NT2/D1 (cell line): ENCODE data around the gene PCDHB14.

Source experiments
- YY1 ChIP-seq: IDR thresholded peaks from 2 replicates; pipeline ENCODE4 v1.6.1; 2011; ENCODE audit not compliant: insufficient read length, insufficient read depth
- ZNF274 ChIP-seq: IDR thresholded peaks from 2 replicates; pipeline ENCODE4 v1.6.1; 2011; ENCODE audit warnings: mild to moderate bottlenecking, low read depth, low read length

DNA sequence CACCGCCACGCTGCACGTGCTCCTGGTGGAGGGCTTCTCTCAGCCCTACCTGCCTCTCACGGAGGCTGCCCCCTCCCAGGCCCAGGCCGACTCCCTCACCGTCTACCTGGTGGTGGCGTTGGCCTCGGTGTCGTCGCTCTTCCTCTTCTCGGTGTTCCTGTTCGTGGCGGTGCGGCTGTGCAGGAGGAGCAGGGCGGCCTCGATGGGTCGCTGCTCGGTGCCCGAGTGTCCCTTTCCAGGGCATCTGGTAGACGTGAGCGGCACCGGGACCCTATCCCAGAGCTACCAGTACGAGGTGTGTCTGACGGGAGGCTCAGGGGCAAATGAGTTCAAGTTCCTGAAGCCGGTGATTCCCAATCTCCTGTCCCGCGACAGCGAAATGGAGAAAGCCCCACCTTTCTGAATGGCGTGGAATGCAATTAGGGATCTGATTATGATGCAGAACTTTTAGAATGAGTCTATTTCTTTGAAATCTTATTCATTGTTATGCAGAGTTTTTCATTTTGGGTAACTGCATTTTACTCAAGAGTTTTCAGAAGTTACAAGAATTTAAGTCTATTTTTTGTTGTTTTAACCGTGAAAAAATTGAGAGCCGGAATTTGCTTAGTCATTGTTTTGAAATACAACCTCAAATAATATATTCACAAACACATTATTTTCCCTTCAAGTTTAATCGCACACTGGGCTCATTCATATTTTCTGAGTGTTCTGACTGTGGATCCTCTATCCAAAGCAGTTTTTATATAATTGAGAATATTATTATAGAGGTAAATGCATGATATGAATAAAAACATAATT, 13.6 kb downstream of the PCDHB14 start:
- no peak for TF ChIP-seq YY1
- TF ChIP-seq ZNF274 = no peak
